ENCODE data around the gene CXXC5.

The CXXC5 gene

GRCh38 chr5:139638736-139639618 is 9.2 kb upstream of the CXXC5 start:
- DNase-seq = peak; percentile 53

- no peak for DNase-seq
Observed at GRCh38 chr5:139639619-139640380, 8.3 kb upstream of the CXXC5 start.

DNA sequence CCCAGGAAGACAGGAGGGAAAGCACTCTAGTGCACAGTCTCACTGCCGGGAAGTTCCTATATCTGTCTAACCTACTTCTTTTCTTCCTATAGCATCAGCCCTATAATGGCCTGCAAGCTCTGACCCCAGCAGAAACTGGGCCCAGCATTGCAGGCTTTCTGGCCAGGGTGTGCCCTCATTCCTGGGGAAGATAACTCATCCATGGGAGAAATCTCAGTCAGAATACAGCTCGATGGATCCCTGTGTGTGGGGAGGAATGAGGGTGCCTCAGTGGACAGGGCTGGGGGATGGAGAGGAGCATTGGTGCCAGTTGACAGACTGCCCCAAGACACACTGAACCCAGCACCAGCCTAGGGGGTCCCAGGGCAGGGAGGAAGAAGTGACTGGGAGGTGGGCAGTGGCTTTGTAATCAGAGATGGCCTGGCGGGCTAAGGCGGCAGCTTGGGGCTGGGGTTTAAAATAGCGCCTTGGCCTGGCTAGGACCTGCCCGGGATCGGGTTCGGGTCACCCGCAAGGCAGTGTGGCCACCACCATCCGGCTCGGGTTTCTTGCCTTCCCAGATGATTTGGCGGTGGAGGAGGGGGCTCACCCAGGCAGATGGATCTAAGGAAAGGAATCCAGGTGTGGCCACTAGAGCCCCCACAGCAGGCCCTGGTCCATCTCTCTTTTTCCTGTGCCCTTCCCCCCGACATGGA is 7.6 kb upstream of the CXXC5 start:
- no peak for DNase-seq

GRCh38 chr5:139641116-139642080 is 6.8 kb upstream of the CXXC5 start:
- DNase-seq = no peak

DNA sequence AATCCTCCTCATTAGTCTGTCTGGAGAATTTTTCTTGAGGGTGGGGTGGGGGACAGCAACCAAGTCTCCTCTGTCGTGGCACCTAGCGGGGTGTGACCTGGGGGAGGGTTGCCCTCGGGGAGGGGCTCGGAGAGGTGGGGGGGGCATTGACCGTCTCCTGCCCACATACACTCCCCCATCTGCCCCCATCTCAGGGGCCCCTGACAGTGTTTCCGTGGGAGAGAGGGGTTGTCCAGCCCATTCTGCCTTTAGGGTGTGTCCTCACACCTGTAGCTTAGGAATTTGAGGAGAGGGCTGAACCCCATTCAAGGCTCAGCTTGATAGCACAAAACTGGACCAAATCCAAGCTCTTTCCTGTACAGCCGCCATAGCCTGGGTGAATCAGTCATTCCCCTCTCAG is 5.9 kb upstream of the CXXC5 start:
- no peak for DNase-seq

DNA sequence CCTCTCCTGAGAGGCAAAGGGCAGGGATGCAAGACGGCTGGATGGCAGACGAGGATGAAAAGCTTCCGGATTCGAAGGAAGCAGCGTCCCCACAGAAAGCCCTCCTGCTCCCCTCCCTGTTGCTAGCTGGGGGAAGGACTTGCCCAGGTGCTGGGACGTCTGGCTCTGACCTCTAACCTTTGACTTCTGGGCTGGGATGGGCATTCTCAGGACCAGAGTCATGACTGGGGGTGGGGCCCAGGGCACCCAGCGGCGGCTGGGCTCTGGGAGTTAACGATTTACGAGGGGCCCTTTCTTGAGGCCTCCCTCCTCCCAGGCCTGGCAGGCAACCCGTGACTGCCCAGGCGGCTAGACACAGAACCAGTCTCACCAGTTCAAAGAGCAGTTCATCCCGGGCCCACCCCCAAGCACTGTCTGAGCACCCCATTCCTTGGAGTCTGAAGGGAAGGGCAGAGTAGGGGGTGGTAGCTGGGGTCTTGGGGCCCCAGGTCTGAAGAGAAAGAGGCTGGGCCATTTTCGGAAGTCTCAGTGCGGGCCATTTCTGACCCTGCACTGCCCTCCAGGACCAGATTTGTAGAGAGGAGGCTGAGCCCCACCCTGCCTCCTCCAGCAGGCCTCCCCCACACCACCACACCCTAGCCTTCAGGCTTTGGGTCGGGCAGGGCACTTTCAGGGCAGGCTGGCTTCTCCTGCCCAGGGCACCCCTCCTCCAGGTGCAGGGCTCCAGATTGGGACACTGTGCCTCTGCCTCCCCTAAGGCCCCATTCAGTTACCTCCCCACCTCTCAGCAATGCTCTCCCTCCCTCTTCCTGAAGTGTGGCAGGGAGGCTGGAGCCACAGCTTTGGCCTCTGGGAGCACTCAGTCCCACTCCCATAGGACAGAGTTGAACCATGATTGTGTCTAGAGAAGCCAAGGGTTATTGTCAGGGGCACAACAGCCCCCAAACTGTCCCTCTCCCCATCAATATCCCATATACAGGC is 5.0 kb upstream of the CXXC5 start:
- DNase-seq = no peak

DNA sequence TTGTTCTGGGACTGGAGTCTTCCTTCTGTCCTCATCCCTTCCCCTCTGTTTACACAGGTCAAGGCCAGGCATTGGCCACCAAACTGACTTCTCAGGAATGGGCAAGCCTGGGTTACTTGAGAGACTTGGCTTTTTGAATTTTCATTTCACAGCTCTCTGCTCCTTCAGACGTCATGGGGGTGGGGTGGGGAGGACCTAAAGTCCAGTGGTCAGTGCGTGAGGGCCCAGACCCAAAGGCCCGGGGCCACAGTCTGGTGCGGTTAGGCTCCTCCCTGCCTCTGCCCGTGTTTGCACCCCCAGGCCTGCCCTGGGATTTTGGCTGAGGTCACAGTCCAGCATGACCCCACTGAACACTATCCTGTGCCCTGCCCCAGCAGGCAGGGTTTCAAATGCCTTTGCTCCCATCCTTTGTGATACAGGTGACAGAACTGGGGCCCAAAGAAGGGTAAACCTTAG is 4.1 kb upstream of the CXXC5 start:
- DNase-seq = no peak

DNA sequence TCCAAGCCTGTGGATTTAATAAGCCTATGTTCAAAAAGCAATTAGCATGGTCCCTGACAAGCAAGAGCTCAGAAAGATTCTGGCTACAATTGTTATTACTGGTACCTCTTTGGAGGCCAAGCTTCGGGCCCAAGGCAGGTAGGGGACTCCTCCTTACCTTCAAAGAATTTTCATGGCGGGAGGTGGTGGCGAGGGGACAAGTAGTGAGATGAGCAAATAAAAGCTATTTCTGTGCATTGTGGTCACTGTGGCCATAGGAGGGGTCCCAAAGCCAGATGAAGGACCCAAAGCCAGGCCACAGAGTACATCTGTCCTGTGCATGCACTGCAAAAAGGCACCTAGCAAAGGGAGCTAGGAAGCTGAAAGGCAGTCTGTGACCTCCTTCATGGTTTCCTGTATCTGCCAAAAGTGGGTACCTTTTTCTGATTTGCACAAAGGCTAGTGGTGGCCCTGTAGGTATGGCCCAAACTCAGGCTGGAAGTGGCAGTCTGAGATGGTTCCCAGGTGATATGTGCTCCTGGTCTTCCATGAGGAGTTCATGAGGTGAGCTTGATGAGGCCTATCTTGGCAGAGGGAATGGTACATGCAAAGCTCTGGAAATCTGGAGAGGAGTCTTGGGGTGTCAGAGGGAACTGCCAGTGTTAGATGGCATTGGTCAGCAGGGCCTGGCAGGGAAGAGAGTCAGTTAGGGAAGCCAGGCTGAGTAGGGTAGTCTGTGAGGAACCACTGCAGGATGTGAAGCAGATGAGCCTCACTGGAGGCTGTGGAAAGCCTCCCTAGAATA is 3.3 kb upstream of the CXXC5 start:
- DNase-seq = no peak

- DNase-seq = no peak
Observed at GRCh38 chr5:139645430-139645871, 2.7 kb upstream of the CXXC5 start.

DNA sequence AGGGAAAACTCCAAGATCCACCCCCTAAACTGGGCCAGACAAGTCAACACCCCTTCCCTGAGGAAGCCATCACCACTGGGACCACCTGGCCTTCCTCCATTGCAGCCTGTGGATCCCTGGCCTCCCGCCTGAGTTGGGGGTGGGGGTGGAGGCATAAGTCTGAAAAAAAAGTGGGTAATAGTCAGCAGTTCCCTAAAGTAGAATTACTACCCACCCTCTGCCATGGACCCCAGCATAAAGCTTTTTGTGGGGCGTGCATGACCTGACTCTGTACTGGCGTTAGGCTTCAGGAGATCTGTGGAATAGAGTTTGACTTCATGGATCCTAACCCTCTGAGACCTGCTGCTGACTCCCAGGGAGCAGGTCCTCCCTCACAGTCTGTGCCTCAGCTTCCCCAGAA is 2.0 kb upstream of the CXXC5 start:
- no peak for DNase-seq

GRCh38 chr5:139646912-139647505 is 1.1 kb upstream of the CXXC5 start:
- DNase-seq = no peak

GRCh38 chr5:139647506-139648204 is 494 bp upstream of the CXXC5 start:
- no peak for DNase-seq

DNA sequence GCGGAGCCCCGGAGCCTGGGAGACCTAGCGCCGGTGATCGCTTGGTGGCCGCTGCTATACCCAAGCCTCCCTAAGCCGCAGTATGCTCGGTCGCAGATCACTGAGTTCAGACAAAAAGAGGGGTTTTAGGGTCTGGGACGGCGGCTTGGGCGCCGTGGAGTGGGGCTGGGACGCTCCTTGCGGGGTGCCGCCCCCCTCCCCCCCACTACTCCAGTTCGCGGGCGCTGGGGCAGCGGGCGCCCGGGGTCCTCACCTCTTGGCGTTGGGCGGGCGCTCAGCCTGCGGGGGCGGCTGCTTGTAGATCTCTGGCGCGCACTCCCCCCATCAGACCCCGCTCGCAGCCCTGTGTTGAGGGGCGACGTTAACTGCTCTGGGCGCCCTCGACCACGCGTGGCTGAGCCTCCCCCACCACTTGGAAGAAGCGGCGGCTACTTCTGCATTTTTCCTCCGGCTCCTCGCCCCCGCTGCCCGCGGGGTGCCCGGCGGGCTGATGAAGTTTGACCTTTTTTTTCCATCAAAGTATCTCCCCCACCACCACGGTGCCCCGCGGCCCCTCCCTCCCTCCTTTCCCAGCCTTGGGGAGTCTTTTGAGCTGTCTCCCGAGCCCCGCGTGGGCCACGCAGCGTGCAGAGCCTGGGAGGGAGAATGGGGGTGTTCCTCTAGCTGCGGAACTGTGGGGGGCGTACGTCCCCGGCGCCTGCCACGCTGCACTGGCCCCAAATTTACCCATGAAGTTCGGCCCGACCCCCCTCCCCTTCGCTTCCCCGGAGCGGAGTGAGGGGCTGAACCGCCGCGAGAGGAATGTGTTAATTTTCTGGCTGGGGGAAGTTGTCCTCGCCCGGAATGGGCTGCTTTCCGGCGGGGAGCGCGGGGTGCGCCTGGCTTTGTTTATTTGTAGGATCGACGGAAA is 1.2 kb downstream of the CXXC5 start:
- DNase-seq = no peak

DNA sequence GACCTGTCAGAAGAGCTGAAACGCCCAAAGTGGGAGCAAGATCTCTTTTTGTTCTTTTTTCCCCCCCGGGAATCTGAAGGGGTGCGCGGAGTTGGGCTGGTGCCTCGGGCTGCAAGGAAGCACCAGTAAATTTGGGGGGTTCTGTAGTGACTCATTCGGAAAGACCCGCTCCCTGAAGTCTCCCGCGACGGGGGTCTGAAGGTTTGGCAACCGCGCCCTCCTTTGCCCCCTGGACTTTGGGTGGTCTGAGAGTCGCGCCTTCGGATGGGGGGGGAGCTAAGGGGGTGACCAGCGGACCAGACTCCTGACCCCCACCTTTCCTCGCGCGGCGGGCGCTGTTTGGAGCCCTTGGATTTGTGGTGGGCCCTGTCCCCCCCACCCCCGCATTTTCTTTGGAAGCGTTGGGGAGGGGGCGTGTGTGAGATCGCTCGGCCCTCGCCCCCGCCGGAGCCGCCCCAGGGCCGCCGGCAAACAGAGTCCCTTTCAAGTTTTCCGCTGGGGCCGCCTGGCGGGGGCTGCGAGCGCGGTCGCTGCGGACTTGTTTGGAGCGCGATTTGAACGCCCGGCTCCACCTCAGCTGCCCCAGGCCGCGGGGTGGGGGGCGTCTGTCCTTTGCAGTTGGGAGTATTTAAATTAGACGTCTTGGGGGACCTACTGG is 2.0 kb downstream of the CXXC5 start:
- no peak for DNase-seq

- DNase-seq = no peak
Observed at GRCh38 chr5:139650689-139651042, 2.5 kb downstream of the CXXC5 start.

- DNase-seq = no peak
Observed at GRCh38 chr5:139651043-139651834, 3.1 kb downstream of the CXXC5 start.

Measured in NCI-H2171 (cell line).